Measurements from ENCODE around the gene SLC25A51.

GRCh38 chr9:37949576-37949975 is 45.6 kb upstream of the SLC25A51 start:
- TF ChIP-seq CTCF (conservative IDR thresholded peaks at IDR 0.05; ENCODE audit: low read length) = no peak
- no peak for TF ChIP-seq EZH2phosphoT487 (IDR thresholded peaks at IDR 0.05; ENCODE audit: borderline replicate concordance, low read depth, low read length)
